SIG-M5 treated with dmso at 0.1 percent for 504 hours (cell line): ENCODE results near the gene PDCD6IP.
"Not testable (repeated sequence)": the region's sequence is repeated elsewhere in the genome, so short reads cannot be mapped to it uniquely, and the experiment has no call there.

ENCODE experiments used
- DNase-seq: peaks from one replicate; lab custom pipeline; 2025; ENCODE audit not compliant: unreplicated experiment; lab: John Stamatoyannopoulos, UW

The PDCD6IP gene

GRCh38 chr3:33848624-33849347 lies 50.4 kb downstream of the PDCD6IP start:
- no peak for DNase-seq

- DNase-seq: not testable (repeated sequence)
These were observed 52.2 kb downstream of the PDCD6IP start for GRCh38 chr3:33850599-33850998.

GRCh38 chr3:33855407-33855806 lies 57.0 kb downstream of the PDCD6IP start:
- DNase-seq: not testable (repeated sequence)

GRCh38 chr3:33855884-33856546 lies 57.6 kb downstream of the PDCD6IP start:
- no peak for DNase-seq

GRCh38 chr3:33857701-33858100 lies 59.3 kb downstream of the PDCD6IP start:
- DNase-seq: not testable (repeated sequence)

GRCh38 chr3:33858131-33858530 lies 59.7 kb downstream of the PDCD6IP start:
- no peak for DNase-seq

GRCh38 chr3:33860373-33861050 lies 62.1 kb downstream of the PDCD6IP start:
- no peak for DNase-seq

GRCh38 chr3:33865133-33865532 lies 66.7 kb downstream of the PDCD6IP start:
- no peak for DNase-seq

GRCh38 chr3:33868309-33868708 lies 69.9 kb downstream of the PDCD6IP start:
- no peak for DNase-seq

- no peak for DNase-seq
These were observed 71.5 kb downstream of the PDCD6IP start for GRCh38 chr3:33869977-33870376.

- DNase-seq: no peak
These were observed 76.4 kb downstream of the PDCD6IP start for GRCh38 chr3:33874815-33875214.

GRCh38 chr3:33875680-33876079 lies 77.2 kb downstream of the PDCD6IP start:
- no peak for DNase-seq

- DNase-seq: no peak
These were observed 78.8 kb downstream of the PDCD6IP start for GRCh38 chr3:33877187-33877586.

GRCh38 chr3:33879540-33879939 lies 81.1 kb downstream of the PDCD6IP start:
- DNase-seq: no peak

GRCh38 chr3:33881156-33882064 lies 83.0 kb downstream of the PDCD6IP start:
- no peak for DNase-seq

- no peak for DNase-seq
These were observed 83.9 kb downstream of the PDCD6IP start for GRCh38 chr3:33882296-33882695.

- DNase-seq: peak; percentile 65
These were observed 85.1 kb downstream of the PDCD6IP start for GRCh38 chr3:33883538-33883950.

GRCh38 chr3:33883951-33884561 lies 85.6 kb downstream of the PDCD6IP start:
- DNase-seq: no peak

- no peak for DNase-seq
These were observed 86.3 kb downstream of the PDCD6IP start for GRCh38 chr3:33884701-33885100.

- no peak for DNase-seq
These were observed 87.1 kb downstream of the PDCD6IP start for GRCh38 chr3:33885496-33885895.

GRCh38 chr3:33886015-33886414 lies 87.6 kb downstream of the PDCD6IP start:
- DNase-seq: no peak
